NK-92 (cell line): ENCODE measurements around the gene BORCS8.
"Not testable (repeated sequence)": the region's sequence is repeated elsewhere in the genome, so short reads cannot be mapped to it uniquely, and the experiment has no call there.

ENCODE experiments used
- DNase-seq: peaks from one replicate; lab custom pipeline; 2025; ENCODE audit not compliant: unreplicated experiment; lab: John Stamatoyannopoulos, UW

BORCS8 gene

DNA sequence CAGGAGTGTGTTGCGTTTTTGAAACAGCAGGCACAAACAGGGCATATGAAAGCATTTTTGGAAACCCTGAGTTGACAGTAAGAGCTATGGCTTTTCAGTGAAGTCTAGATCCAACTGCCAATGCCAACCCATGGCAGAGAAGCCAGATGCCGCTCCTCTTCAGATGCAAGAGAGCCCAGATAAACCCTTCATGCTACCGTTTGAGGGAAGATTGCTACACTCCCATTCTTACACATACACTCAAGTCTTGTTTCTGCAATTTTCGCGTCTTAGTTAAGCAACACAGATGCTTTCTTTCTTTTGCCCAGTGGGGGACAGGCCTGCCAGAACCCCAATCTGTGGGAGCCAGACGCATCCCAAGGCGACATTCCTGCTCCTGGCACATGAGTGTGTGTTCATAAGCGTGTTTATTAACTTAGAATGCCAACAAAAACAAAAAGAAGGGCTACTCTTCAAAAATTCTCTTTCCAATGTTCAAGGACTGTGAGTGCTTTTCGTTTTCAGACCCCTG, 10.4 kb downstream of the BORCS8 start:
- no peak for DNase-seq

DNA sequence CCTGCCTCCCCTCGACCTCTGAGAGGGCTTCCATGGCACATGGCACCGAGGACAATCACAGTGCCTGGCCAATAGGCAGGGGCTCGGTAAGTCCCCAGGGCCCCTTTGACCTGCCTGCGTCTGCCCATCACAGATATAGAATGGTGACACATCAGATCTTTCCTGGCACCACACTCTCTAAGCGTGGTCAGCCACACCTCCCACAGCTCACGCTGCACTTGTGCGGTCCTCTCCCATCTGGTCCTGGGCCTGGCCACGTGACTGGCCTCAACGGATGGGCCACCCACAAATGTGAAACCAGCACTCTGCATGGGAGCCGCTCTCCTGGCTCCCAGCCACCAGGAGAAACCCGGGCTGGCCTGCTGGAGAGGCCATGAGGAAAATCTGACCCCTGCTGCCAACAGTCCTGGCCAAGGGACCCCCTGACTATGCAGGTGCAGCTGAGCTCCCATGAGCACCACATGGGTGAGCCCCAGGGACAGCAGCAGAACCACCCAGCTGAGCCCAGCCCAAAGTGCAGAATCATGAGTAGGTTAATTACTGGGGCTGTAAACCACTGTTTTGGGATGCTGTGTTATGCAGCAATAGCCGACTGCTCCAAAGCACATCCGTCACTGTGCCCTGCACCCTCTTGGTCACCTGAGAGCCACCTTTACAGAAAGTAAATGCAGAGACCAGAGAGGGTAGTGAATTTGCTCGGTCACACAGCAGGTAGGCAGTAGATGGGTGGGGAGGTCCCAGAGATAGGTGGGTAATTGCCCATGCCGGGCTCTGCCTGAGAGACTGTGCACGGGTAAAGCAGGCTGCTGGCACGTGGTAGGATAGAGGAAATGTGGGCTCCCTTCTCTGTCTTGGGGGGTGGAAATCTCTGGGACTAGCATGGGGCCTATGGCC, 12.2 kb downstream of the BORCS8 start:
- DNase-seq = no peak

DNA sequence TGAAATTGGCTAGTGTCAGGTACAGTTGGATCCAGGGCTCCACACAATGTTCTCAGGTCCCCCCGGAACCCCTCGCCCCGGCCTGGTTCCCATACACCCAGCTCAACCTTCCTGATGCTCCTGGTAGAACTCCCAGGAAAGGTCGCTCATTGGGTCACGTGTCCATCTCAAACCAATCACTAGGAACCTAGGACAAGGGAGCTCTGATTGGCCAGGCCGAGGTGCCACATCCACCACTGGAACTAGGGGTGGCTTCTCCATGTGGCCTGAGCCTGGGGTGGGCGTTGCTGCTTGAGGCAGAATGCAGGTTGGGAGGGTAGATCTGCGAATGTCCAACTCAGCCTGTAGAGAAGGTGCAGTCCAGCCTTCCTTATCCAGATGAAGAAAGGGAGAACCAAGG, 15.0 kb downstream of the BORCS8 start:
- no peak for DNase-seq

DNA sequence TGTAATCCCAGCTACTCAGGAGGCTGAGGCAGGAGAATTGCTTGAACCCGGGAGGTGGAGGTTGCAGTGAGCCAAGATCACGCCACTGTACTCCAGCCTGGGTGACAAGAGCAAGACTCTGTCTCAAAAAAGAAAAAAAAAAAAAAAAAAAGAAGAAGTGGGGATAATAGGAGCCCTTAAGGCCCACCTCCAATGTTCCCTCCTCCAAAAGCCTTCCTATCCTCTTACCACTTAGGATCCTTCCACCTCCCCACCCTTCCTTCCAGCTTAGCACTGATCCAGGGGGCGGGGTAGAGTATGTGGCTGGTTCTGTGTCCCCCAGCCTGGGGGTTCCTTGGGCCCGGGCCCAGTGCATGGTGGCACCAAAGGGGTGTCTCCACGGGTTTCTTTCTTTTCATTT, 18.7 kb downstream of the BORCS8 start:
- not testable (repeated sequence) for DNase-seq

DNA sequence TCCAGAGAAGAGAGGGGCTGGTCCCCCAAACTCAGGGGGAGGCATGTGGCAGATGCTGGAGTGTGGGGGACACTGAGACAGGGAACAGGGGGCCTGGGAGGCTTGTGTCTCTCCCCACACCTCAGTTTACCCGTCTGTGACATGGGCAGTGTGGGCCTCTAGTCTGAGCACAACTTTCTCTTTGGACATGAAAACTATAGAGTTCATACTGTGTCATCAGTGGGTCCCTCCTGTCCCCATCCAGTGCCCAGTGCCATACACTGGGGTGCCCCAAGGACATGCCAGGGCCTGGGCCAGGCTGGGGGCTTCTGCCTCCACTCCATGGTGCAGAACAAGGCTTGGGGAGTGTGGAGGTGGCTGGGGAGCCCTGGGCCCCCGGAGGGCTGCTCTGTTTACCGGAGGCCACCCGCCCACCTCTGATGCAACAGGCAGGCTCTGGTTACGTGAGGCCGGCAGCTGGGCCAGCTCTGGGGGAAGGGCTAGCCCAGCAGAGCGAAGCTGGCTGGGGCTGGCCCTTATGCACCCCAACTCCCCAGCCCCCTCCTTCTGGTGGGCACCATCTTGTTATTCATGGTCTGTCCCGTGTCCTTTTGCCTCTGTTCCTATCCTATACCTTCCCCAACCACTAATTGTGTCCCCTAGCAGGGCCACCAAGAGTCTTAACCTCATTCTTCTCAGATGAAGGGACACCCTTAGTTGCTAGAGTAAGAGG, 20.0 kb downstream of the BORCS8 start:
- no peak for DNase-seq

DNA sequence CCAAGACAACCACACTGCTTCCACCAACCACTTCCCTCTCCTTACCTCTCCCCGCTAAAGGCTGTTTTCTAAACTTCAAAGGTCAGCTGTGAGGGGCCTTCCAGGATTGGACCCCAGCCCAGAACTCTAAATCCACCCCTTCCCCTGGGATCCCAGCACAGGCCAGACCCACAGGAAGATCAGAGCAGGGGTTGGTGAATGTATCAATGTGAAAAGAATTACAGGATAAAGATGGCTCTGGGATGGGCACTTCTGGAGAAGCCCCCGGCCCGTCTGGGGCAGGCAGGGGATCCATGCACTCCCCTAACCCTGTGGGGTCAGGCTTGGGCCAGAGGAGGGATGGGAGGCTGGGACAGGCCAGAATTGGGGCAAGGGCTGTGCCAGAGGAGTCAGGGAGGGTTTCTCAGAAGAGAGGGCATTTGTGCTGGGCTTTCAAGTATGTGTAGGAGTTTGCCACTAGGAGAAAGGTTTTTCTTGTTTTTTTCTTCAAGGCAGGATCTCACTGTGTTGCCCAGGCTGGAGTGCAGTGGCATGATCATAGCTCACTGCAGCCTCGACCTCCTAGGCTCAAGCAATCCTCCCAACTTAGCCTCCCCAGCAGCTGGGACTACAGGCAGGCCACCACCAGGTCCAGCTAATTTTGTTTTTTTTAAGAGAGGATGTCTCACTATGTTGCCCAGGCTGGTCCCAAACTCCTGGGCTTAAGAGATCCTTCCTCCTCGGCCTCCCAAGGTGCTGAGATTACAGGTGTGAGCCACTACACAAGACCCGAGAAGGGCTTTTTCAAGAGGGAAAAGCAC, 20.9 kb downstream of the BORCS8 start:
- DNase-seq = no peak

DNA sequence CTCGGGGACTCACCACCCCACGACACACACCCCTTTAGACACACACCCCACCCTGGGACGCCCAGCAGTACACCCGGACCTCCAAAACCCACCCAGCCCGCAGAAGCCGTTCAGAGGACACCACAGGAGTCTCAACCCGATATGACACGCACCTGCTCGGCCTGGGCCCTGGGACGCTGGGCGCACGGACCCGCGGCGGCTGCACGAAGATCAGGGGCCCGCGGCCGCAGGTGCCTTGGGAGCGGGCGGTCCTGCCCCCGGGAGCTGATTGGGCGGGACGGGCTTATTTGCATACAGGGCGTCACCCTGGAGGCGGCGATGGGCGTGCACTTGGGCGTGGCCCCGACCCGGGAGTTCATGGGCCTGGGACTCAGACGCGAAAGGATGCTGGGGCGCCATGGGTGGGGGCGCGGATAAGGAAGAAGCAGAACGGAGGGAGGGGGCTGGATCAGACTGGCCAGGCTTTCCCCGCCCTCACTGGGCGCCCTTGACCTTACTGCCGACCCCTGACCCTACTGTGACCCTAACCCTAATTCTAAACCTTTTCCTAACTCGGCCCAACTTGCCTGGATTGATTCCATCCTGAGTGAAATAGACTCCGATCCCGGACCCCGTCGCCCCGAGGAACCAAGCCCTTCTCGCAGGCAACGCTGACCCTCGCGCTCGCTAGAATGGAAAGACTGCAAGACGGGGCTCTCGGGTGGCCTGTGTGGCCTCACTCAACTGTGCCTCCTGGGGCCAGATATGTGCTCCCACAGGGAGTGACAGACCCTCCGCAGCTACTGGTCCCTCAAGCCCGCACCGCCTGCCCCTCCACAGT, 21.7 kb downstream of the BORCS8 start, which contains the start of gene MEF2B:
MEF2B (minus strand) TSS at position 211 of the 820 bp plus-strand sequence. CDS start 19,528 bp downstream, outside the sequence.
- no peak for DNase-seq

DNA sequence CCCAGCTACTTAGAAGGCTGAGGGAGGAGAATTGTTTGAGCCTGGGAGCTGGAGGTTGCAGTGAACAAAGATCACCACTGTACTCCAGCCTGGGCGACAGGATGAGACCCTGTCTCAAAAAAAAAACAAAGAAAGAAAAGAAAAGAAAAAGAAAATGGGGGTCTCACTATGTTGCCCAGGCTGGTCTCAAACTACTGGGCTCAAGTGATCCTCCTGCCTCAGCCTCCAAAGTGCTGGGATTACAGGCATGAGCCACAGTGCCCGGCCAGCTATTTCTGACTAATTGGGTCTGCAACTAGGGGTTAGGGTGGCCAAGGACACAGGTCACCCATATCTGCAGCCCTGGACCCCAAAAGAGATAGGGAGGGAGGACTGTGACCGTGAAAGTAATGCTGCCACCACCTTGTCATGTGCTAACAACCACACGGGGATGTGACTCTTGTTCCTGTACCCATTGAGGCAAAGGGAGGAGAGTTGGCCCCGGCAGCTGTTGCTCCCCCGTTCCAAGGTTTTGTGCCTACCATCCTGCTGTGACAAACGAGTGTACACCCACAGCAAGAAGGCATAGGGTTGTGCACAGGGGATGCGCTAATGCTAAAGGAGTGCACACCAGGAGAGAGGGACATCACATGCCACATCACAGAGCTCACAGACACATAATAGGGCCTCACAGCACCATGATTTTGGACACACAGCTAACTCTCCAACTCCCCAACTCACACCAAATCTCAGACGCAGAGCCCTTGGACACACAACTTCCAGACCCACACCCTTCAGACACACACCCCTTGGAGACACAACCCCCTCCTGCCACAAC, 22.5 kb downstream of the BORCS8 start:
- DNase-seq = no peak

DNA sequence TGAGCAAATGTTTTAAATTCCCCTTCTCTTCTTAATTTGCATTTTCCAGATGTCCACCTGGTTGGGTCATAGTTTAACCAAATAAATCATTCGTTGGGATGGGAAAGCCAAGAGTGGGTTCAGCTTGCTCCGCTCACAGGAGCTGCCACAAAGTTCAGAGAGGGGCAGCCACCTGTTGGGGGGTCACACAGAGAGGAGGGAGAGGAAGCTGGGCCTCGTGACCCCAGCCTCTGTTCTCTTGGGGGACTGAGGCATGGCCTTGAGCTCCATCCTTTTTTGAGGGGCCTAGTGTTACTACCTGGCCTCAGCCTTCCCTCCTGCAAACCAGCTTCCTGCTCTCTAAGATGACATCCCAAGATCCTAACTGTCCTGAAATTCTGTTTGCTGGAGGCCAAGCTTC, 24.3 kb downstream of the BORCS8 start:
- DNase-seq = no peak

DNA sequence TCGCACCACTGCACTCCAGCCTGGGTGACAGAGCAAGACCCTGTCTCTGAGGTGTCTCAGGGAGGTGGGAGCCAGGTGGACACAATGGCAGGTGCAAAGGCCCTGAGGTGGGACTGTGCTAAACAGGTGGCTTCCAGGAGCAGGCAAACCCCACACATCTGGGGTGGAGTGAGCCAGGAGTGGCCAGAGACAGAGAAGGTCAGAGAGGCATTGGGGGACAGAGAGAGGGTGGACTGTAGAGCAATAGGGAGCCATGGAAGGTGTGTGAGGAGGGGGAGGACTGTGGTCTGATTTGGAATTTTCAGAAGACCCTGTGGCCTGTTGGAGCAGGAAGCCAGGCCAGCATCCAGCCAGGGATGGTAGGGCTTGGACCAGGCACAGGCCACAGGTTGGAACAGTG, 26.6 kb downstream of the BORCS8 start:
- DNase-seq = no peak

DNA sequence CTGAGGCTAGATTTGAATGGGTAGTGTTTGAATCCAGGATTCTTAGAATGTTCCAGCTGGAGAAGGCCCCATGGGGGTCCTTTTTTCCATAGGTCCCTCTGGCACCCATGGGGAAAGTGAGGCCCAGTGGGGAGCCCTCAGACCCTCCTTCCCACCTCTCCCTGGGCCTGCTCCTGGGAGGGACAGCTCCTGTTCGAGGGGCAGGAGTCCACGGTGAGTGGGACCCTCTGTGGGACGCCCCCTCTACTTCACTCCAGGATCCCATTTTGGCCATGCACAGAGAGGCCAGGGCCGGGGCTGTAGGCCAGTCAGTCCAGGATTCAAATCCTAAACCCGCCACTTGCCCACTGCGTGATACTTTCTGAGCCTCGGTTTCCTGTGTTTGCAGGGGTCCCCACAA, 29.5 kb downstream of the BORCS8 start:
- DNase-seq = no peak

DNA sequence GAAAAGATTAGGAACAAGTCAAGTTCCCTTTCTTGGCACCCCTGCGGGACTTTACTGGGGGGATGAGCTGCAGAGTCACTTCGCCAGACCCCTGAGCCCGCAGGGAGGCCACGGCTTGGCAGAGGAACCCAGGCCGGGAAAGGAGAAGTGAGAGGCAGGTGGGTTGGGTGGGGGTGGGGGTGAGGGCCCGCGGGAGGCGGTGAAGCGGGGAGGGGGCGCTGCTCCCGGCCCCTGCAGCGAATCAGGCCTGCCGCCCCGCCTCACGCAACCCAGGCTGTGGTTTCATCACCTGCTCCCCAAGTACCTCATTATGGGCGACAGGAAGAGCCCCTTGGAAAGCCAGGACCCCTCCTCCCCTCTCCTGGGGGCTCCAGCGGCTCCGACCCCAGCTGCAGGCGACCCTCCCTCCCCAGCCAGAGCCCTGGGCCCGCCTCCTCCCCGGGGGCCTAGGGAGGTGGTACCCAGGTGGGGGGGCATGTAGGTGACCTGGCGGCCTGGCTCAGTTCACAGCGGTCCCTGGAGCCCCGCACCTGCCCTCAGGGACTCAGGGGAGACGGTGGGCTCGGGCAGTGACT, 31.4 kb downstream of the BORCS8 start:
- no peak for DNase-seq

DNA sequence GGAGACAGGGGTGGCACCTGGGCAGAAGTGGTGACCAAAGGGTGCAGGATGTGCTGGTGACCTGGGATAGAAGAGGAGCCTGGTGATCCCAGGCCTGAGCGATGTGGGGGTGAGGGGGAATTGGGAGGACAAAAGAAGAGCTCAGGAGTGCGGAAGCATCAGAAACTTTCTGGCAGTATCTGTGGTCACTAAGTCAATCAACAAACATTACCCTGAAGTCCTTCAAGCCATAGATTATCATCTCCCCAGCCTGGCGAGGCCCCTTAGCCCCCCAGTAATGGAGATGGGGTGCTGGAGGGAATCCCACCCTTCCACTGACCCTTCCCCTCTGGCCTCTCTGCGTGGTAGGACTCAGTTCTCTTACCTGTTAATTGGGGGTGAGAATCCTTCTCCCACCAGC, 32.4 kb downstream of the BORCS8 start:
- no peak for DNase-seq

DNA sequence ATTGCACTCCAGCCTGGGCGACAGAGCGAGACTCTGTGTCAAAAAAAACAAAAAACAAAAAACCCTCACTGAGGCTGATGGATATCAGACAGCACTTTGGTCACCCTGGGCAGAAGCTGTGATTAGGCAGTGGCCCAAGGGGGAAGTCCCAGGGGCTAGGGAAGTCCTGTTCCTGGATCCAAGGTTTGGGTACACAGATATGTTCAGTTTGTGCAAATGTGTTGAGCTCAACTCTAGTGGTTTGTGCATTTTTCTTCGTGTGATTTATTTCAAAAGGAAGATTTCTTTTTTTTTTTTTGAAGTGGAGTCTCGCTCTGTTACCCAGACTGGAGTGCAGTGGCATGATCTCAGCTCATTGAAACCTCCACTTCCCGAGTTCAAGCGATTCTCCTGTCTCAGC, 34.1 kb downstream of the BORCS8 start:
- no peak for DNase-seq

DNA sequence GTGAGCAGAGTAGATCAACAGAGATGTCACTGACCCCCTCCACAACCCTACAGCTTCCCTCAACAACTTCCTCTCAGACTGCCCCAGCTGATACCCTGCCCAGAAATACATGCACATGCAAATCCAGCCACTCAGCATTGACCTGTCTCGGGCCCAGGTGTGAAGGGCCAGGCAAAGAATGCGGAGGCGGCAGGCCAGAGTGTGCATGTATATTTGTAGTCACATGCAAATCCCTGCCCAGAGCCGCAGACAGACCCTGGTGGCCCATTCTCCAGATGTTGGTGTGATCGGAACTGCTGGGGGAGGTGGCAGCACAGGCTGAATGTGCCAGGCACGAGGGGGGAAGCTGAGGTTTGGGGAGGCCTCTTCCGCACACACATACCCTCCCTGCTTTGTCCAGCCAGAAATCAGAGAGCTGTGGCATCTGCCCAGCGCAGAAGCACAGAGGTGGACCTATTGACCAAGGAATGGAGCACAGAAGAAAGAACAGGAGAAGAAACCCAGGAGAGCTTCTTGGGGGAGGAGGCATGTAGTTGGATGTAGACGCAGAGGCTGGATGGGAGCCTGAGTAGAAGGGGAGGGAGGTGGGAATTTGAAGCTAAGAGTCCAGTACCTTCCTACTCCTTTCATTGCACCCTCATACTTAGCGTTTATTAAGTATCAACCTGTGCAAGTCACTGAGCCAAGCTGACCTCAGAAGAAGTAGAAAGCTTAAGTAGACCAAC, 36.3 kb downstream of the BORCS8 start:
- DNase-seq = no peak

DNA sequence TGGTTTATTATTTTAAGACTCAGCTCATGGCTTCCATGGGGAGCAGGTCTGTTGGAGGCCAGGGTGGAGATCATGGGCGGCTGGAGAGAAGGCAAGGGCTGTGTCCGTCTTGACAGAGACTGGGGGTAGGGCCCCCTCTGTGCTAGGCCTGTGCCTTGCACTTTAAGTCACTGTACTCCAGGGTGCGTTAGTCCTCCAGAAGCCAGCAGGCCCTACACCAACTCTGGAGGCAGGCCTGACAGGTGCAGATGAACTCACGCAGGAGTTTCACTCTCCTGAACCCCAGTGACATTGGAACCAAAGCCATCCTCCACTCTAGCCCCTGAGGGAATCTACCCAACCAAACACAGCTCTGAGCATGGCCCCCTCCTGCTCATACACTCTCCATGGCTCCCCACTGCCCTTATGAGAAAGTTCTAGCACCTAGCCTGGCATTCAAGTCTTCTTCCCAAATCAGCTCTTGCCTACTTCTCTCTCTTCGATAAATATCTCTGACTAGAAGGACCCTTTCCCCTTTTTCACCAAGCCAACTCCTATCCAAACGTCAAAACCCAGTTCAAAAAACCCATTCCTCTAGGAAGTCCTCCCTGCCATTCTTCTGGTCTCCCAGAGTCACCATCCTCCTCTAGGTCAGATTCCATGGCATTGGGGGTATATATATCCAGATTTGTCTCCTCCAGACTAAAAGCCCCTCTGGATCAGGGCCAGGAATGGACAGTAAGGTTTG, 37.0 kb downstream of the BORCS8 start:
- no peak for DNase-seq

DNA sequence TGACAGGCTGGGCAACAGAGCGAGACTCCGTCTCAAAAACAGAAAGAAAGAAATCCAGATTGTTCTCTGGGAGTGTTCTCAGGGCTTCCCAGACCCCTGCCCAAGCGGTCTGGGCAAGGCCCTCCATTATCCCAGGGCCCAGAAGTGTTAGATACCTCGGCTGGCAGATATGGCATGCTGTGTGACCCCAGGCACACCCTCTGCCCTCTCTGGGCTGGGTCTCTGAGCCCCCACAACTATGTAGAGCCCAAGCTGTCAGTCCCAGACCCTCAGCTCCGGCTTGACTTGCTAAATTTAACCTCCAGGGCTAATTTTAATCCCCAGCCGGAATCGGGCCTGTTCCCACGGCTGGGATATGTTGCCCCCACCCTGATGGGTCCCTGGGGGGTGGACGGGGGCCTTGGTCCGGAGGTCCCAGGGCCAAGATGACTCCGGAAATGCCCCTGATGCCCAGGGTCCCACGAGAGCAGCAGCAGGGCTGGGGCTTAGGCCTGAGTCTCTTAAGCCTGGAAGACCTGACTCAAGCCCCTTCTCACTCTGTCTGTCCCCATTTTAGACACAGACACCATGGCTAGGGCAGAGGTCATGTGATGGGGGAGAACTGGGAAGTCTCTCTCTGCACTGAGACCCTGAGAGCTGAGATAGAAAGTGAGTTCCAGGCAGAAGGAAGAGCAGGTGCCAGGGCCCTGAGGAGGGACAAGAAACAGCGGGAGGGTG, 39.1 kb downstream of the BORCS8 start:
- no peak for DNase-seq
